CD4-positive, CD25-positive, alpha-beta regulatory T cell (primary cell): ENCODE results near the gene DHX32. TPM values are rescaled to one million over a fixed set of nuclear protein-coding genes. Genes with fewer than 3 reads are reported as not detected.
A peak's percentile ranks its signal among the peaks of the same experiment; 100 is the strongest.
"Not testable (repeated sequence)": the region's sequence is repeated elsewhere in the genome, so short reads cannot be mapped to it uniquely, and the experiment has no call there.

Source experiments
- ATAC-seq, 2 donors: fragments of 150-1000 bp; cut with Tn5 transposase; one replicate each; pipeline ENCODE4 v1.10.0; 2021; ENCODE audit warnings: low read depth in 2 of 2, moderate number of reproducible peaks in 2 of 2, moderate library complexity in 1 of 2
- DNase-seq, 3 donors: peaks; one replicate each; pipeline versions ENCODE4 v3.0.0 to v3.0.0-alpha.2; 2012 to 2022; ENCODE audit warnings: mixed read lengths in 1 of 3
- H3K27ac ChIP-seq: one replicate; pipeline ENCODE4 v1.7.0; 2013; ENCODE audit warnings: mild to moderate bottlenecking, low read length; ENCODE audit not compliant: insufficient read depth, poor library complexity, severe bottlenecking
- H3K27me3 ChIP-seq: one replicate; pipeline ENCODE4 v1.7.0; 2013; ENCODE audit warnings: low read length; ENCODE audit not compliant: control insufficient read depth, insufficient read depth
- H3K36me3 ChIP-seq: one replicate; pipeline ENCODE4 v1.7.0; 2013; ENCODE audit warnings: mild to moderate bottlenecking, low read length, moderate library complexity; ENCODE audit not compliant: control insufficient read depth, insufficient read depth
- H3K4me1 ChIP-seq: 2 replicates; pipeline ENCODE4 v1.7.0; 2013; ENCODE audit warnings: mild to moderate bottlenecking, low read length; ENCODE audit not compliant: insufficient read depth, control insufficient read depth, poor library complexity, severe bottlenecking
- H3K4me3 ChIP-seq: one replicate; pipeline ENCODE4 v1.7.0; 2013; ENCODE audit warnings: low read depth, mild to moderate bottlenecking, low read length, moderate library complexity
- H3K9me3 ChIP-seq, 2 experiments: 1 replicate in 1 of 2; 2 replicates in 1 of 2; pipeline ENCODE4 v1.7.0; 2013; ENCODE audit warnings: low read length in 2 of 2, mild to moderate bottlenecking in 1 of 2, moderate library complexity in 1 of 2; ENCODE audit not compliant: control insufficient read depth in 2 of 2
- H3K27ac Mint-ChIP-seq, 3 donors: one replicate each; pipeline ENCODE4 v1.8.0; 2020 to 2022; ENCODE audit warnings: mild to moderate bottlenecking in 3 of 3, mixed read lengths in 3 of 3, moderate library complexity in 2 of 3
- H3K27me3 Mint-ChIP-seq: one replicate; pipeline ENCODE4 v1.8.0; 2022; ENCODE audit warnings: mild to moderate bottlenecking, mixed read lengths
- H3K36me3 Mint-ChIP-seq: one replicate; pipeline ENCODE4 v1.8.0; 2020; ENCODE audit warnings: mixed read lengths
- H3K4me1 Mint-ChIP-seq, 4 donors: one replicate each; pipeline ENCODE4 v1.8.0; 2020 to 2022; ENCODE audit warnings: mixed read lengths in 4 of 4, mild to moderate bottlenecking in 1 of 4
- H3K4me3 Mint-ChIP-seq, 4 donors: one replicate each; pipeline ENCODE4 v1.8.0; 2020 to 2022; ENCODE audit warnings: mild to moderate bottlenecking in 4 of 4, mixed read lengths in 4 of 4, moderate library complexity in 3 of 4
- H3K9me3 Mint-ChIP-seq, 7 donors: one replicate each; pipeline ENCODE4 v1.8.0; 2020 to 2022; ENCODE audit warnings: mixed read lengths in 7 of 7, mild to moderate bottlenecking in 3 of 7, moderate library complexity in 2 of 7
- polyA plus RNA-seq, 4 donors: library from polyadenylated mRNA; unstranded; fragments of 300-500 nt; fragmentation: Illumina TruSeq; gene quantifications; one replicate each; pipeline ENCODE4 v1.2.3, GENCODE V29; 2021
- total RNA-seq: library from RNA; stranded (reverse); gene quantifications from one replicate; pipeline ENCODE4 v1.2.3, GENCODE V29; 2022

DHX32 gene
- total and polyA plus RNA-seq, 5 donors from 2014 or later, result 1.8 to 13.5 (median 10.3) TPM

DNA sequence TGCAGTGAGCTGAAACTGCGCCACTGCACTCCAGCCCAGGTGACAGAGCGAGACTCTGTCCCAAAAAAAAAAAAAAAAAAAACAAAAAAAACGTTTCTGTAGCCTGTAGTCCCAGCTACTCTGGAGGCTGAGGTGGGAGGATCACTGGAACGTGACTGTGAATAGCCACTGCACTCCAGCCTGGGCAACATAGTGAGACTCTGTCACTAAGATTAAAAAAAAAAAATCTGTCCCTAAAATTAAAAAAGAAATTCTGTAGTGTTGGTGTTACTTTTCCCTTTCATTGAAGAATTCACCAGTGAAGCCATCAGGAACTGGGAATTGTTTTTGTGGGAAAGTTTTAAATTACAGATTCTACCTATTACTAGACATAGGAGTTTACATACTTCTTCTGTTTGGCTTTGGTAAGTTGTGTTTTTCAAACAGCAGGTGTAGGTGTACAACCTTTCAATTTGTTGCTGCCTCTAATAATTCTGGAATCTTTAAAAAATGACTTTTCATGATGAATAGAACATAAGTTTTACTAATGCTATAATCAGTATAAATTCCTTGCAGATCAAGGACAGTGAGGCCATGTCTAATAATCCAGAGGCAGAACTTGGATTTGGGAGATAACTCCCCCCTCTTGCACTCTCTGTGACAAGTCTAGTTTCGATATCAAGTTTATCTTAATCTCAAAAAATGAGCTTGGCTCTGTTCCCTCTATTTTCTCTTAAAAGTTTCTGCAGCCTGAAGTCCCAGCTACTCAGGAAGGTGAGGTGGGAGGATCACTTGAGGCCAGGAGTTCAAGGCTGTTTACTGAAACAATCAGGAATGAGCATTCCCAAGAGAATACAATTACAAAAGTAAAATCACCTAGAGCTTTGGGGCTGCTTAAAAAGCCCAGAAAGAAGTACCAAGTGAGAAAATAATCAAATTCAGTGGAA is 24.2 kb upstream of the DHX32 start:
- not testable (repeated sequence) for H3K4me3 Mint-ChIP-seq

DNA sequence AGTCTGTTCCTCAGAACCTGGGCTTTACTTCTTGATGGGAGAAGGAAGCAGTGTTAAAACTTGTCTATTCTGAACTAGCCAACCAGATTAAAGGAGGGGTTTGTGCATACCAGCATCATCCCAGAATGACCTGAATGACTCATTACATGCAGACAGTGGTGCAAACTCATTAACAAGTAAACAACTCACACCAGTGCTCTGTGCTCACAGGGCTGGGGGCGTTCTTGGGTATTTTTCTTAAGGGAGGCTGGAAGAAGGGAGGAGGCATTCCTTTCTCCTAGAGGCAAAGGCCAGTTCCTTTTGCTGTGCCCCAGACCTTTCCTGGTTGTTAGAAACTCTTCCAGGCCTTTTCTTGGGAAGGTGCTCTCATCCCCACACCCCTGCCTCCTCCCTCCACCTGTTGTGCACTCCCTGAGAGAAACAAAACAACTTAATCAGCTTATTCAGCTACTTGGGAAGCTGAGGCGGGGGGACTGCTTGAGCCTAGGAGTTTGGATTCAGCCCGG is 22.1 kb upstream of the DHX32 start:
- not testable (repeated sequence) for H3K4me1 ChIP-seq, H3K4me3 Mint-ChIP-seq, H3K27ac ChIP-seq, DNase-seq, H3K9me3 ChIP-seq, H3K27me3 Mint-ChIP-seq, ATAC-seq, H3K4me1 Mint-ChIP-seq, H3K4me3 ChIP-seq, H3K9me3 Mint-ChIP-seq, H3K36me3 Mint-ChIP-seq, H3K27me3 ChIP-seq, H3K36me3 ChIP-seq, H3K27ac Mint-ChIP-seq

More for the DNA sequence above, 24.2 kb upstream of the DHX32 start:
- H3K9me3 Mint-ChIP-seq, H3K36me3 Mint-ChIP-seq, H3K9me3 ChIP-seq, ATAC-seq, H3K4me1 ChIP-seq, H3K27ac Mint-ChIP-seq, H3K4me1 Mint-ChIP-seq, DNase-seq, H3K27ac ChIP-seq, H3K36me3 ChIP-seq, H3K27me3 Mint-ChIP-seq, H3K4me3 ChIP-seq, H3K27me3 ChIP-seq: not testable (repeated sequence)

DNA sequence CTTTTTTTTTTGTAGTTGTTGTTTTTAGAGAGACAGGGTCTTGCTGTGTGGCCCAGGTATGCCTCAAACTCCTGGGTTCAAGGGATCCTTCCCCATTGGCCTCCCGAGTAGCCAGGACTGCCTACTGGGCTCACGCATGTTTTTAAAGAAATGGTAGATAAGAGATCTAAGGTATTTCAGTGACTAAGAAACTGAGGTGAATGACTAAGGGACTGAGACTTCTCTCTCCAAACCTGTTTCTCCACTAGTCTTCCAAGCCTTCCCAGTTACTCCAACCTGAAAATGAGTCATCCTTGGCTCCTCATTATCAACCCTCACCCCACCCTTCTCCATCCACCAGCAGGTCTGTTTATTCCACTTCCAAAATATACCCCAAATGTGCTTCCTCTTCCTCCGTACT is 19.9 kb upstream of the DHX32 start:
- Mint-ChIP-seq H3K27me3 (peaks cover 11% of the 10 kb centered on the region), H3K4me3 (peak overlapping the region in 1 of 4 donors; percentile 13)
- H3K27ac Mint-ChIP-seq, ATAC-seq, H3K27ac ChIP-seq, H3K9me3 Mint-ChIP-seq, H3K4me3 ChIP-seq, H3K9me3 ChIP-seq, H3K4me1 Mint-ChIP-seq, H3K36me3 Mint-ChIP-seq, H3K4me1 ChIP-seq, H3K36me3 ChIP-seq, DNase-seq, H3K27me3 ChIP-seq: not testable (repeated sequence)

DNA sequence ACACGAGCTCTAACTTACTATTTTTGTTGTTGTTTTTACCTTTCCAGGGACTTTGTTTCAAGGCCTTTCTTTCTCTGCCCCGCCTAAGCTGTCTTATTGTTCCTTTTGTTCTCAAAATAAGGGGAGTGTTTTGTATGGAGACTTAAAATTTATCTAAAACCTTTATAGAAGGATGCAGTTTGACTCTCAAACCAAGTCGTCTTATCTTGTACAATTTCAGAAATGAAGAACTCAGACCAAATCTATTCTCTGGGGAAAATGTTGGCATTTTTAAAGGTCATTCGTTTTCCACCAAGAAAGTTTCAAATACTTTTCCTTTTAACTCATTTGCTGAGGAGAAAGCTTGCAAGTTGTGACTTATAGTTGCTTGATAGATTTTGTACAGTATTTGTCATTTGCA is 16.2 kb upstream of the DHX32 start:
- not testable (repeated sequence) for H3K36me3 ChIP-seq, H3K27me3 ChIP-seq, H3K4me3 ChIP-seq, H3K36me3 Mint-ChIP-seq, H3K9me3 Mint-ChIP-seq, H3K9me3 ChIP-seq, H3K27ac ChIP-seq, DNase-seq, ATAC-seq
- Mint-ChIP-seq H3K27ac (peak overlapping the region in 1 of 3 donors; percentile 10), H3K27me3 (peaks cover 20% of the 10 kb centered on the region), H3K4me3 (peak overlapping the region; percentile 81 to 90 (median 90)), H3K4me1 (peaks cover 13 to 27% (median 19%) of the 10 kb centered on the region in 4 donors)
- H3K4me1 ChIP-seq, result peaks cover 18% of the 10 kb centered on the region

DNA sequence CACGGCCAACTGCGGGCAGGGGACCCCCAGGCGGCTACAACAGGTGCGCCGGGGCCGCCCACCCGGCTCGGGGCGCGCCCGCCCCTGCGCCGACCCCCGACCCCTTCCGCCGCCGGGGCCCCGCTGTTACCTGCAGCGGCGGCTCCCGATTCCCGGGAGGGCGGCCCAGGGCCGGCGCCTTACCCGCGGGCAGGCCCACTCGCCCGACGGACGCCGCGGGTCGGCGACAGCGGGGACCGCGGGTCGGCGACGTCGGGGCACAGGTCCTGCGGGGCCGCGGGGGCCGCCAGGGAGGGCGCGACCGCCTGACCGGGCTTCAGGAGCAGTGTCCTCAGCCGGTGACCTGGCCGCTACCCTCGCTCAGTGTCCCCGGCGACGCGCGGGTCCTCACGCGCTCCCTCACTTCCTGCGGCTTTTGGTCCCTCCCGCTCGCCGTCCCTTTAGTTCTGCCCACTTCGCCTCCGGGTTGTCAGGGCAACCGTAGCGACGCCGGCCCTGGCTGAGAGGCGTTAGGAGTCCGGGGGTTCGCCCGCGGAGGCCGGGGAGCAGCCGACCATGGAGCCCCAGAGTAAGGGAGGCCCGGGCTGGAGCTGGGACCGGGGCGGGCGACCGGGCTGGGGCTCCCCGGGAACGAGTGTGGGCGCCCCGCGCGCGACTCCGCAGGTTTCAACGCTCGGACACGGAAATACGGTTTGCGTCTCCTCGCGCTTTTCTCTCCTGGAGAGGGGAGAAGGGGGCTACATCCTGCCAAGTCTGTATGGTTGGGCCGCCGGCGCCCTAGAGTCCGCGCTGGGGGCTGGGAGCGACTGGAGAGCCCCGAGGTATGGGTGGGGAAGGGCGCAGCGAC is 15.2 kb upstream of the DHX32 start, which contains the start of gene FANK1:
TSS of gene FANK1 (plus strand) at position 477 of the 847 bp plus-strand sequence. CDS start at position 556, 79 bp downstream.
- DNase-seq, result peak; percentile 51 to 88 (median 81)
- H3K27ac ChIP-seq, H3K36me3 Mint-ChIP-seq, H3K36me3 ChIP-seq, H3K9me3 Mint-ChIP-seq, H3K9me3 ChIP-seq, H3K27me3 ChIP-seq: not testable (repeated sequence)
- Histone ChIP-seq H3K4me3 (peak within 1 kb of the TSS; percentile 56), H3K4me1 (peaks cover 18% of the 10 kb centered on the region)
- H3K27me3 Mint-ChIP-seq, result peaks cover 20% of the 10 kb centered on the region
- peaks cover 13 to 27% (median 19%) of the 10 kb centered on the region in 4 donors for H3K4me1 Mint-ChIP-seq
- peak within 1 kb of the TSS in 2 of 3 donors; percentile 55 to 67 for H3K27ac Mint-ChIP-seq
- peak within 1 kb of the TSS; percentile 85 to 98 (median 90) for H3K4me3 Mint-ChIP-seq
- ATAC-seq, result peak; percentile 75 to 80

DNA sequence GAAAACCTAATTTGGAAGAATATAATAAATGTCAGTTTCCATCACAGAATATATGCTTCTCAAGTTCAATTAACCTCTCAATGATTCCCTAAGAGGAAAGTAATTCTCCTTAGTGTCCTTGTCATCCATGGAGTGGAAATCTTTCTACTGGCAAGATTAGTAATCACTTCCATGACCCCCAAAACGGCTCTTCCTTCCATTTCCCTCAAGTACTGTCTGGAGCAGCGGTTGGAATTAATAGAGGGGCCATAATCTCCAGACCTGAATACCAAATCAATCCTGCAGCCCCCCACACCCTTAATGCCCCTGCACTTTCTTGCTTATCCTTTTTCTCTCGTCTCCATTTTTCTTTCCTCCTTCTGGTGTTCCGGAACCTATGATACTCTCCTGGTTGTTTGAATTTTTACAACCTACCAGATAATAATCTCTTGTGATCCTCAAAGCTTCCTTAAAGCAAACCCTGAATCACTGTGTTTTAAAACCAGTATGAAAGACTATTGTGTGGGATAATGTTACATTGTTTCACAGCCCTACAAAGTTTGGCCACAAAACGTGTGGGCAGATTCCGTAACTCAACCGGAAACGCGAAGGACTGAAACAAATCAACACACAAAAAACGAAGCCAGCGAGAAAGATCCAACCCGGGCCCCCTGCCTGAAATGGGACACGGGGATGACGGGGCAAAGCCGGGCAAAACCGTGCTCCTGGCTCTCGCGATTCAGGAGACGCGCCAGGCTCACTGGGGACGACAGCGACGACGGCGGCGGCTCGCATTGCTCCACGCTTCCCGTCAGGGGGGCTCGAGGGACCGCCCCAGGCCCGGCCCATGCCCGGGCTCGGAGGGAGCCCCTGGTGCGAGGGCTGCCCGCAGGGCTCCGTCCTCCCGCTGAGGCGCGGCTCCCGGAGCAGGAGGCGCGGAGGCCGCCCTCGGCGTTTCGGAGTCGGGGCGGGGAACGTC is 14.3 kb upstream of the DHX32 start:
- H3K4me1 ChIP-seq, result peaks cover 18% of the 10 kb centered on the region
- peaks cover 13 to 27% (median 19%) of the 10 kb centered on the region in 4 donors for H3K4me1 Mint-ChIP-seq
- peaks cover 20% of the 10 kb centered on the region for H3K27me3 Mint-ChIP-seq
- peak overlapping the region; percentile 39 to 67 (median 58) for H3K27ac Mint-ChIP-seq
- not testable (repeated sequence) for H3K27ac ChIP-seq, H3K36me3 ChIP-seq, H3K9me3 ChIP-seq, H3K36me3 Mint-ChIP-seq, H3K27me3 ChIP-seq, H3K9me3 Mint-ChIP-seq
- peak overlapping the region; percentile 85 to 98 (median 90) for H3K4me3 Mint-ChIP-seq
- ATAC-seq (peak; percentile 32 to 52), DNase-seq (peak in 2 of 3 donors; percentile 40 to 43)
- peak overlapping the region; percentile 56 for H3K4me3 ChIP-seq

DNA sequence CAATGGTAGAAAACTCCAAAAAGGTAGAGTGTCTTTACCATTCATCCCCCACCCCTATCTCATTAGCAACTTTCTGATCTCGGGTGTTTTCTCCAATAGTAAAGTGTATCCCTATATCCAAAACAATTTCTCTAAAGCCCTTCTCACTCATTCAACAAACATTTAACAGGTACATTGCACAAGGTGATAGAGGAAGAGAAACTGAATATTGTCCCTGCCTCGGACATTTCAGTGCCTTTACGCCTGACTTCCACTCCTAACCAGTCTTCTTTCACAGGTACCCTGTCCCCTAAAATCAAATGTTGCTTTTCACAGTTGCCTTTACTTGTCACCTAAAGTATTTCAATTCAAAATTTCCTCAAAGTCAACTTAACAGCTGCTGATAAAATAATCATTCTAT is 13.1 kb upstream of the DHX32 start:
- peak overlapping the region in 2 of 4 donors; percentile 0 to 5 for H3K4me3 Mint-ChIP-seq

More for the DNA sequence above, 13.1 kb upstream of the DHX32 start:
- H3K27me3 ChIP-seq, H3K27ac Mint-ChIP-seq, DNase-seq, H3K36me3 ChIP-seq, H3K9me3 ChIP-seq, H3K4me3 ChIP-seq, H3K9me3 Mint-ChIP-seq, ATAC-seq, H3K27ac ChIP-seq, H3K36me3 Mint-ChIP-seq: not testable (repeated sequence)
- peaks cover 13 to 27% (median 20%) of the 10 kb centered on the region in 4 donors for H3K4me1 Mint-ChIP-seq
- peaks cover 18% of the 10 kb centered on the region for H3K4me1 ChIP-seq
- peaks cover 20% of the 10 kb centered on the region for H3K27me3 Mint-ChIP-seq
